Neural progenitor cell (in vitro differentiated cells): Measurements from ENCODE around the gene YPEL2. TPM values are rescaled to one million over a fixed set of nuclear protein-coding genes. Genes with fewer than 3 reads are reported as not detected.

Experiments used
- DNase-seq: peaks from one replicate; pipeline ENCODE4 v3.0.0-alpha.2; 2016; ENCODE audit warnings: low spot score
- H2AFZ ChIP-seq: fragments of 200-600 bp; sonication (generic); replicated peaks from 2 replicates; pipeline ENCODE4 v1.6.1; 2016; ENCODE audit warnings: antibody characterized with exemption
- H3F3A ChIP-seq: fragments of 200-600 bp; sonication (generic); 2 replicates; pipeline ENCODE4 v1.6.1; 2016; ENCODE audit warnings: antibody characterized with exemption, low read depth
- H3K27ac ChIP-seq: fragments of 200-600 bp; sonication (generic); 2 replicates; pipeline ENCODE4 v1.5.1; 2016; ENCODE audit warnings: mild to moderate bottlenecking
- H3K27me3 ChIP-seq: fragments of 200-600 bp; sonication (generic); 2 replicates; pipeline ENCODE4 v1.6.1; 2016; ENCODE audit warnings: mild to moderate bottlenecking, moderate library complexity
- H3K36me3 ChIP-seq: fragments of 200-600 bp; sonication (generic); 2 replicates; pipeline ENCODE4 v1.5.1; 2016
- H3K4me1 ChIP-seq: fragments of 200-600 bp; sonication (generic); 2 replicates; pipeline ENCODE4 v1.6.1; 2016; ENCODE audit warnings: mixed run types
- H3K4me2 ChIP-seq: fragments of 200-600 bp; sonication (generic); 2 replicates; pipeline ENCODE4 v1.6.1; 2016
- H3K4me3 ChIP-seq: fragments of 200-600 bp; sonication (generic); 2 replicates; pipeline ENCODE4 v1.5.1; 2016
- H3K79me2 ChIP-seq: fragments of 200-600 bp; sonication (generic); 2 replicates; pipeline ENCODE4 v1.6.1; 2016; ENCODE audit warnings: low read depth
- H3K9ac ChIP-seq: fragments of 200-600 bp; sonication (generic); 2 replicates; pipeline ENCODE4 v1.6.1; 2016
- H3K9me3 ChIP-seq: fragments of 200-600 bp; sonication (generic); 2 replicates; pipeline ENCODE4 v1.5.1; 2016; ENCODE audit warnings: low read depth
- H4K20me1 ChIP-seq: fragments of 200-600 bp; sonication (generic); 2 replicates; pipeline ENCODE4 v1.6.1; 2016; ENCODE audit warnings: low read depth
- H3K27ac Mint-ChIP-seq: 3 replicates; pipeline ENCODE4 v1.8.0; 2021; ENCODE audit warnings: mixed read lengths
- H3K27me3 Mint-ChIP-seq: 2 replicates; pipeline ENCODE4 v1.8.0; 2022; ENCODE audit warnings: low read depth, mild to moderate bottlenecking, inconsistent platforms, moderate library complexity, mixed read lengths; ENCODE audit not compliant: insufficient read depth
- H3K36me3 Mint-ChIP-seq: 3 replicates; pipeline ENCODE4 v1.8.0; 2021; ENCODE audit warnings: mixed read lengths
- H3K4me1 Mint-ChIP-seq: 3 replicates; pipeline ENCODE4 v1.8.0; 2021; ENCODE audit warnings: mixed read lengths
- H3K4me3 Mint-ChIP-seq: 3 replicates; pipeline ENCODE4 v1.8.0; 2021; ENCODE audit warnings: mild to moderate bottlenecking, moderate library complexity, mixed read lengths
- H3K9me3 Mint-ChIP-seq: 3 replicates; pipeline ENCODE4 v1.8.0; 2020; ENCODE audit warnings: mixed read lengths
- CTCF ChIP-seq: fragments of 200-600 bp; sonication (generic); IDR thresholded peaks from 2 replicates; pipeline ENCODE4 v1.5.1; 2017; ENCODE audit warnings: antibody characterized with exemption, mild to moderate bottlenecking
- EZH2 ChIP-seq: fragments of 200-600 bp; sonication (generic); IDR thresholded peaks from 2 replicates; pipeline ENCODE4 v1.6.1; 2017; ENCODE audit warnings: antibody characterized with exemption, mild to moderate bottlenecking, moderate library complexity
- EZH2phosphoT487 ChIP-seq: fragments of 200-600 bp; sonication (generic); IDR thresholded peaks from 2 replicates; pipeline ENCODE4 v1.6.1; 2017; ENCODE audit warnings: antibody characterized with exemption
- total RNA-seq: library from RNA; depleted of rRNA; stranded (reverse); fragments of >200 nt; gene quantifications from 2 replicates; pipeline ENCODE4 v1.2.3, GENCODE V29; 2015; ENCODE audit warnings: low replicate concordance

The YPEL2 gene
- total RNA-seq, 1 donor from 2014 or later = 38.0 TPM

GRCh38 chr17:59300941-59301340, 30.5 kb upstream of the YPEL2 start:
- Mint-ChIP-seq H3K4me1 (peaks cover 2% of the 10 kb centered on the region), H3K27me3 (peaks cover 6% of the 10 kb centered on the region), H3K27ac (no peak overlapping the region), H3K9me3 (no peaks in the 10 kb centered on the region), H3K4me3 (no peak overlapping the region), H3K36me3 (no peaks in the 10 kb centered on the region)
- no peaks in the 10 kb centered on the region for H3K27me3 ChIP-seq
- H3K4me3 ChIP-seq = no peak overlapping the region
- no peaks in the 10 kb centered on the region for H3K9me3 ChIP-seq
- no peaks in the 10 kb centered on the region for H4K20me1 ChIP-seq
- no peak overlapping the region for H3K4me2 ChIP-seq
- H2AFZ ChIP-seq = no peak overlapping the region
- DNase-seq = no peak
- H3K79me2 ChIP-seq = no peaks in the 10 kb centered on the region
- TF ChIP-seq CTCF = no peak
- no peak for TF ChIP-seq EZH2phosphoT487
- no peak for TF ChIP-seq EZH2
- no peak overlapping the region for H3K27ac ChIP-seq
- H3F3A ChIP-seq = peaks cover 15% of the 10 kb centered on the region
- H3K36me3 ChIP-seq = no peaks in the 10 kb centered on the region
- peaks cover 10% of the 10 kb centered on the region for H3K4me1 ChIP-seq
- no peak overlapping the region for H3K9ac ChIP-seq

GRCh38 chr17:59304811-59305210, 26.6 kb upstream of the YPEL2 start:
- no peak for DNase-seq

GRCh38 chr17:59310263-59310920, 21.1 kb upstream of the YPEL2 start:
- no peak overlapping the region for H3K27ac Mint-ChIP-seq
- Histone ChIP-seq H3K9ac (no peak overlapping the region), H3K9me3 (no peaks in the 10 kb centered on the region), H4K20me1 (no peaks in the 10 kb centered on the region), H3K79me2 (no peaks in the 10 kb centered on the region), H2AFZ (no peak overlapping the region), H3K27me3 (no peaks in the 10 kb centered on the region), H3K27ac (no peak overlapping the region), H3K4me1 (no peaks in the 10 kb centered on the region), H3K36me3 (no peaks in the 10 kb centered on the region), H3F3A (no peaks in the 10 kb centered on the region), H3K4me3 (no peak overlapping the region), H3K4me2 (no peak overlapping the region)
- no peaks in the 10 kb centered on the region for H3K9me3 Mint-ChIP-seq
- H3K27me3 Mint-ChIP-seq = peaks cover 2% of the 10 kb centered on the region
- no peaks in the 10 kb centered on the region for H3K4me1 Mint-ChIP-seq
- no peak overlapping the region for H3K4me3 Mint-ChIP-seq
- TF ChIP-seq EZH2phosphoT487 = no peak
- no peak for TF ChIP-seq EZH2
- no peak for TF ChIP-seq CTCF
- no peaks in the 10 kb centered on the region for H3K36me3 Mint-ChIP-seq
- DNase-seq = no peak

More at GRCh38 chr17:59304811-59305210, 26.6 kb upstream of the YPEL2 start:
- Mint-ChIP-seq H3K4me3 (no peak overlapping the region), H3K4me1 (no peaks in the 10 kb centered on the region), H3K9me3 (no peaks in the 10 kb centered on the region), H3K36me3 (no peaks in the 10 kb centered on the region), H3K27ac (no peak overlapping the region), H3K27me3 (no peaks in the 10 kb centered on the region)
- Histone ChIP-seq H3K27me3 (no peaks in the 10 kb centered on the region), H3K27ac (no peak overlapping the region), H2AFZ (no peak overlapping the region), H3K79me2 (no peaks in the 10 kb centered on the region), H3K4me3 (no peak overlapping the region), H3K9ac (no peak overlapping the region), H4K20me1 (no peaks in the 10 kb centered on the region), H3F3A (no peaks in the 10 kb centered on the region), H3K4me1 (no peaks in the 10 kb centered on the region), H3K9me3 (no peaks in the 10 kb centered on the region), H3K36me3 (no peaks in the 10 kb centered on the region), H3K4me2 (no peak overlapping the region)
- TF ChIP-seq EZH2phosphoT487 (no peak), CTCF (no peak), EZH2 (no peak)
